Right ventricle myocardium inferior (tissue), 1 donor: Measurements from ENCODE around the gene MN1. TPM values are rescaled to one million over a fixed set of nuclear protein-coding genes. Genes with fewer than 3 reads are reported as not detected.

Source experiments
- ATAC-seq: fragments of 200-7000 bp; cut with Tn5 transposase; one replicate; pipeline ENCODE4 v1.9.1; 2020; ENCODE audit warnings: mild to moderate bottlenecking, moderate library complexity
- DNase-seq: peaks from one replicate; pipeline ENCODE4 v3.0.0; 2021; ENCODE audit errors: missing footprints
- intact Hi-C: fragments of 100-400 bp; cut with DNase I; formaldehyde crosslinking; loops from one replicate; pipeline ENCODE4 v1.11.0; 2022
- total RNA-seq: library from RNA; stranded (reverse); fragmentation: NEBNext Ultra II Directional; extraction: Animal tissue kit (Norgen Biotek cat#: 25700); gene quantifications from one replicate; pipeline ENCODE4 v1.2.1, GENCODE V29; 2021
- donor health status: DM: no; HTN: yes; CAD: no; lungs with severe emphysema.

The MN1 gene
- total RNA-seq, 1 donor from 2014 or later = 5.3 TPM

DNA sequence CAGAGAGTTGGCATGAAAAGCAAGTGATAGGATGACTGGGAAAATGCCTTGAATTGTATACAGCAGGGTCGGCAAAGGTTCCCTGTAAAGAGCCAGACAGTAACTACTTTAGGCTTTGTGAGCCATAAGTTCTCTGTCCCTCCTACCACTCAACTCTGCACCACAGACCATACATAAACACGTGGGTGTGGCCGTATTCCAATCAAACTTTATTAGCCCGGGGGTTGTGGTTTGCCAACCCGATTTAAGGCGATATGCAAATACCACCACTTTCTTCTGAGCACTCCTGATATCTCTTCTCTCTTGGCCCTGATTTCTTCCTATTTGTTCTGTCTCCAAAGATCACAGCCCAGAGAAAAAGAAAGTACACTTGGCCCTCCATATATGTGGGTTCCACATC is 87.5 kb downstream of the MN1 start:
- intact Hi-C loops = no loop called here
- DNase-seq (no peak), ATAC-seq (no peak)

DNA sequence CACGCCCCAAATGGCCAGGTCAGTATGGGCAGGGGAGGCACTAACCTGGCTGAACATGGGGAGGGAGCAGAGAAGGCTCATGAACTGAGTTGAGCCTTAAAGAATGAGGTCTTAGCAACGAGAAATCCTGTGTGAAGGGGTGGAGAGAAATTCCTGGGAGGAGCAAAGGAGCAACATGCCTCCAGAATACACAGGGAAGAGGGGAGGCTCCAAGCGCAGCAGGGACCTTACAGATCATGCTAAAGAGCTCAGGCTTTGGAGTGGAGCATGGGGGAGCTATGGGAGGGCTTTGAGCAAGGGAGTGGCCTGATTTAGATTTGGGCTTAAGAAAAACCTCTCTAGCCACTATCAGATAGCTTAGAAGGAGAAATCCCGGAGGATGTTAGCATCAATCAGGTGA is 88.1 kb downstream of the MN1 start:
- no peak for ATAC-seq
- intact Hi-C loops = no loop called here
- DNase-seq = no peak

DNA sequence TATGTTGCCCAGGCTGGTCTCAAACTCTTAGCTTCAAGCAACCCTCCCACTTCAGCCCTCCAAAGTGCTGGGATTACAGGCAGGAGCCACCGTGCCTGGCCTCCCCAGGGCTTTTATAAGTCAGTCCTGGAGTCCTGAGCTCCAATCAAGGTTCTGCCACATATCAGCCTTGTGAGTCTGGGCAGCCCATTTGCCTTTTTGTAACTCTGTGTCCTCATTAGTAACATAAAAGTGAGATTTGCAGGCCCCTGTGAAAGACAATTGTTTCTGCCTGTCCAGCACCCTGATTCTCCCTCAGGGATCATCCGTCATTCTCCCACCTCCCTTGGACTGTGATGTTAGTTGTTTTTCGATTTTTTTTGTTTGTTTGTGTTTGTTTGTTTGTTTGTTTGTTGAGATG is 89.8 kb downstream of the MN1 start:
- ATAC-seq (no peak), DNase-seq (no peak)
- intact Hi-C loops = no loop called here

DNA sequence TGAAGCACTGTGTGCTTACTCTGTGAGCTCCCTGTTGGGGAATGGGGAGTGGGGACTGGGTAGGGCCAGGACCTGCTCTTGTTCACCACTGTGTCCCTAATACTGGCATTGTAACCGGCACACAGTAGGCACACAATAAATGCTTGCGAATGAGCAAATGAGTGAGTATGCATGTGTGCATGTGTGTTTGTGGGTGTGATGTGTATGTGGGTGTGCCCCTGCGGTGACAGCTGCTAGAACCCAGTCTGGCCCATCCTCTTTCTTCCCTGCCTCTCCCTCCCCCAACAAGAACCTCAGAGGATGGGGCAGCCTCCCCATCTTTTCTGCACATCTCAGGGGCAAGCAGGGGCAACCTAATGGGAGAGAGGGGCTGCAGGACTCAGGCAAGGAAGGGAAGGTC is 90.5 kb downstream of the MN1 start:
- ATAC-seq = no peak
- intact Hi-C loops = no loop called here
- no peak for DNase-seq

DNA sequence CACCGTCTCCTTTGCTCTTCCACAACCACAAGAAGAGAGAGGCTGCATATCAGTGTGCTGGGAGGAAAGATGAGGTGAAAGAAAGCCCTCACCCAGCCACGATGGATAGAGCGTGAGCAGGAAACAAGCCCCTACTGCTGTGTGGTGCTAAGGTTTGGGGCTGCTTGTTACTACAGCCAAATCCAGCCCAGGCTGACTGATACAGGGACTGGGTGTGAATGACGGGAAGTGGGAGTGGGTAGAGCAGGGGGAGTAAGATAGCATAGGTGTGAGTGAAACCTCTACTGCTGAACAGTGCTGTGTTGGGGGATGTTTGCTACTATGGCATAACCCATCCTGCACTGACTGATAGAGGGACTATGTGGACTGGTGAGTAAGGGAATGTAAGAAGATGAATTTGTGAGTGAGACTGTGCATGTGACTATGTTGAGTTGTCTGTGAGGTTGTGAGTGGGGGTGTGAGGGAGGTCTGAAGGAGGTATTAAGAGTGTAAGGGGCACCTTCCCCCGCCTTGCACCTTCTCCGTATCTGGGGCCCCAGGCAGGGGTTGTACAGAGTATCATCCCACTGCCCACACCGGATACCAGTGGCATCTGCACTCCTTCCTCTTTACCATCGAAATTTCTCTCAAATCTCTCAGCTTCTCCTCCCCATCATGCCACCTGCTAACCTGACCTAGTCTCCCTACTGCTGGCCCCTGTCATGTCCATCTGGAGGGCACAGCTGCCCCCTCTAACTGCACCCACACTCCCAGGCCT is 91.5 kb downstream of the MN1 start:
- ATAC-seq (no peak), DNase-seq (no peak)
- intact Hi-C loops = no loop called here

DNA sequence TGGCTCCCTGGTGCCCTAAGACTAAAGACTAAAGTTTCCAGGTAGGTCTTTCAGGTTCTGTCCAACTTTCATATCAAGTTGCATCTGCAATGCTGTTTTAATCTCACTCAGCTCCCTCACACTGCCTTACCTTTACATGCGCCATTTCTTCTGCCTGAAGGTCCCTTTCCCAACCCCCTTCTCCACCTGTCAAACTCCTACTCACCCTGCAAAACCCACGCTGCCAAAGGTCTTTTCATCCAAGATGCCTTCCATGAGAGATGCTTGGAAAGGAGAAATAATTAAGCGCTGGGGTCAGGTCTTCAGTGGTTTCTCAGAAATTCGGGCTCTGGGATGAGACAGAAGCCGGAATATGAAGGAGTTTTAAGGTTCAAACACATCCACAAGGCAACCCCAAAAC is 95.1 kb downstream of the MN1 start:
- DNase-seq (no peak), ATAC-seq (no peak)
- intact Hi-C loops = no loop called here

DNA sequence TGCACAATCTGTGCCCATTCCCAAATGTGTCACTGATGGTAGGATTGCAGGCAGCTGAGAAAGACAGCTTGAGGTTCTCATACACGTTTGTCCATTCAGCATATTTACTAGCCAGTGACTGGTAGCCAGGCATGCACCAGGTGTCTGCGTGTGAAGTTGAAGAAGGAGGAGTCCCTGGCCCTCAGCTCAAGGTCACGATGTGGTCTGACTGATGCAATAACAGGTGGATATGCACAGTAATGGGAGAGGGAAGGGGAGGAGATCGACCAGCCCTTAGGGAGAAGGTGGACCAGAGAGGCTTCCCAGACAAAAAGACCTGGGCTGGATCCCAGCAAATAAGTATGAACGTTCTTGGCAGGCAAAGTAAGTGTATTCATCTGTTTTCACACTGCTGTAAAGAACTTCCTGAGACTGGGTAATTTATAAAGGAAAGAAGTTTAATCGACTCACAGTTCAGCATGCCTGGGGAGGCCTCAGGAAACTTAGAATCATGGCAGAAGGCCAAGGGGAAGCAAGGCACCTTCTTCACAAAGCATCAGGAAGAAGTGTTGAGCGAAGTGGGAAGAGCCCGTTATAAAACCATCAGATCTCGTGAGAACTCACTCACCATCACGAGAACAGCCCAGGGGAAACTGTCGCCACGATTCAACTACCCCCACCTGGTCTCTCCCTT is 96.0 kb downstream of the MN1 start:
- ATAC-seq (no peak), DNase-seq (no peak)
- intact Hi-C loops = no loop called here

DNA sequence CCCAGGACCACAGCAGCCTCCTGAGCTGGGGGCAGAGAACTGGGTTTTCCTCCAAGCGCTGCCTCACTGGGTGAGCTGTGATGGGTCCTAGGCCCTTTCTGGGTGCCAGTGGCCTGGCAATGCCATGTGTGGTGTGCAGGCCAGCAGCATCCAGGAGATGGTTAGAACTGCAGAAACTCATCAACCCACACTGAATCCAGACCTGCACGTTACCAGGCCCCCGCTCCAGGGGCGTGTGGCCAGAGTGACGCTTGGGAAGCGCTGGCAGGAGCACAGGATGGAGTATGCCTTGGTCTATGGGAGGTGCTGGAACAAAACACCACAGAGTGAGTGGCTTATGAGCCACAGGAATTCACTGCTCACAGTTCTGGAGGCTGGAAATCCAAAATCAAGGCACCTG is 97.0 kb downstream of the MN1 start:
- no peak for ATAC-seq
- DNase-seq = no peak
- intact Hi-C loops = no loop called here

DNA sequence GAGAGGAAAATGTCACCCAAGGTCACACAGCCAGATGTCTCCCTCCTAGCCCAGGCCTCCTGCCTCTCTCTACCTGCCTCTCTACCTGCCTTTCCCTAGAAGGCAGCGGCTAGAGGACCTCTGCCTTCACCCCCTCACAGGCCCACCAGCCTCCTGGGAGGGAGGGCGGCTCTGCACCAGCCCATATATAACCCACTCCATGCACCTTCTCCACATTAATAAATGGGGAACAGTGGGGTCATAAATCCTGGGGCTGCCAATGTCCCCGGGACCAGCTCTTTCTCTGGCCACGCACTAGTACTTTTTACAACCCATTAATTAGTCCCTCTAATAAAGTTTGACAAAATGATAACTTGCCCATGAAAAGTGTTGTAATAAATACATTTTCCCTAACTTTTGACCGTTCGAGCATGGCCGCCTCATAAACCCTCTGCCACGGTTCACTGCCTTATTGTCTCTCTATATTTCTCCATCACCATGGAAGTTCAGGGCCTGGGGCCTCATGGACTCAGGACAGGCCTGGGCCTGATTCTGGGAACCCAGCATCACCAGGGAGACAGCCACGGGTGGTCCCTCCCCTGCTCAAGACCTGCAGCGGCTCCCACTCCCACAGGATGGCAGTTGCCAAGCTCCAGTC is 102.1 kb downstream of the MN1 start:
- intact Hi-C loops = no loop called here
- ATAC-seq (no peak), DNase-seq (no peak)

DNA sequence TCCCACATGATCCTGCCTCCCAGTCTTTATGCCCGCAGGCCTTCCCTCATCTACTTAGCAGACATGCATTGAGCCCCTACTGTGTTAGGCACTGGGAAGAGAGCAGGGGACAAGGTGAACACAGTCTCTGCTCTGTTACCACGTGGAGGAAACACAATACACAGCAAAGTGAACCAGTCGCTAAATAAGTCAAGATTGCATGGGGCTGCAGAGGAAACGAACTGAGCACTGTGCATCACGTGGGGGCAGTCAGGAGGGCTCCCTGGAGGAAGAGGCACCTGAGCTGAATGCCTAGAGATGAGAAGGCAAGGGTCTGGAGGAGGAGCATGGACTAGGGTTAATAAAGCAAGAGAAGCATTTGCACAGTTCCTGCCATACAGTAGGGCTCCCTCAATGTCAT is 102.7 kb downstream of the MN1 start:
- DNase-seq (no peak), ATAC-seq (no peak)
- intact Hi-C loops = no loop called here

Other genes starting within 250 kb of the MN1 start
- 43.7 TPM for gene PITPNB, start 117.5 kb upstream of the MN1 start, total RNA-seq